ENCODE measurements around the gene RXRA.

Gene RXRA

DNA sequence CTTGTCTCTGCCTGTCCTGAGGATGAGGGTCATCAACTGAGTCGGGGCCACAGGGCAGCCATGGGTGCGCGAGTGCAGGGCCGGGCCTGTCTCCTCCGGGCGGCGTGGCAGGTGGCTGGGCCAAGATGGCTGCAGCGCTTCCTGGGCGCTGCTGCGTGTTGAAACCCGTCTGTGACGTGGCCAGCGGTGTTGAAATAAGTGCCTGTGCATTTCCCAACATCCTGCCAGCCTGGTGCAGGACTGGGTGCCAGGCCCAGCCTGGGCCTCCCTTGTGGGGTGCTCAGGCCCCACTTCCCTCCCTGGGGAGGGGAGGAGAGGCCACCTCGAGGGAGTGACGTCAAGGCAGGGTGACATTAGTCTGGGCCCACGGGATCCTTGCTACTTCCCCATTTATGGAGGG is 45.5 kb downstream of the RXRA start:
- no peak for DNase-seq

DNA sequence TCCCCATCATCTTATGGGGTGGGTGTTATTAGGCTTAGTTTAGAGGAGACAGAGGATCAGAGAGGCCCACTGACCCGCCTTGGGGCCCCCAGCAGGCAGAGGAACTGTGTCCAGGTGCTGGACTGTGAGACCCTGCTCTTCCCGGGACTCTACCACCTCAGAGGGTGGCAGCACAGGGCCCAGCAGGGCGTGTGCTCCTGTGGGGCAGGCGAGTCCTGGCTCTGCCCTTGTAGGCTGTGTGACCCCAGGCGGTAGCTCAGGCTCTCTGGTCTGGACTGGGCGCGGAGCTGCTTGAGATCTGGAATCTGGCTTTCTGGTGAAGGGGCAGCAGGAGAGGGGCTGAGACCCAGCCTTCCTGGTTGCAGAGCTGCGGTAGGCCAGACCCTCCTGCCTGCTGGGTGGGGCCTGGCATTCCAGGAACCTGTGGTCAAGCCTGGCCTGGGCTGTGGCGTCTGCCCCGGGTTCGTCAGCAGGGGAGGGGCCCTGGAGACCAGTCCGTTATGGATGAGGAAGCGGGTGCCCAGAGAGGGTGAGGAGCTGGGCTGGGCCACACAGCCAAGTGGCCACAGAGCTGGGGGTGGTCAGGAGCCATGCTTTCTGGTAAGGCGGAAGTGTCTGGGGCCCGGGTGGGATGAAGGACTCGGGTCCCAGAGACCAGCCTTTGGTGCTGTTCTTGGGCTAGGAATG is 46.5 kb downstream of the RXRA start:
- DNase-seq = no peak

DNA sequence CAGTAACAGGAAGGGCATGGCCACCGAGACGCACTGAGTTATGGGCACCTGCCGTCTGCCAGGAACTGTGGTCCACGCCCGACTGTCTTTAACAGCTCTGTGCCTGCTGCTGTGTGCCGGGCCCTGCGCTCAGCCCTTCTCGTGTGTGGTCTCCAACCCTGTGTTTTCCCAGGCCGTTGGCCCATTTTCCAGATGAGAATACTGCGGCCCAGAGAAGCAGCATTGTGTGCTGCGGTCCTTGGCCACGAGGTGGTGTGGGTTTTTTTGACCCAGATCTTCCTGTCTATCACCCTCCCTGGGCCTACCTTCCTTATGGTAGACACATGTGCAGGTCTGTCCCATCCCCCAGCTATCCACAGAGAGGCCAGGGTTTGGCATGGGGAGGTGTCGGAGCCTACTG is 47.0 kb downstream of the RXRA start:
- DNase-seq = no peak

DNA sequence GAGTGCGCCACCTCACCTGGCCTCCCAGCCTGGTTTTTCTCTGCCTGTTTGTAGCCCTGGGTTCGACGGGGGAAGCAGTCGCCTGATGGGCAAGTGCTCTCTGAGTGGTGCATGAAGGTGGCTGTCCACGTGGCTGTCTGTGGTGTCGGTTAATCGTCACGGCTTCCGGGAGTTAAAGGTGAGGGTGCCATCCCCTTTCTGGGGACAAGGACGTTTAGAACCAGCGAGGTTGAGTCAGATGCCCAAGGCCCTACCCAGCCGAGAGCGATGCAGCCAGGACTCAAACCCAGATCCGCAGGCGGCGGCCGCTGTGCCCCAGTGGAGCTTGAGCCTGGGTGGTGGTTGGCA is 47.7 kb downstream of the RXRA start:
- no peak for DNase-seq

DNA sequence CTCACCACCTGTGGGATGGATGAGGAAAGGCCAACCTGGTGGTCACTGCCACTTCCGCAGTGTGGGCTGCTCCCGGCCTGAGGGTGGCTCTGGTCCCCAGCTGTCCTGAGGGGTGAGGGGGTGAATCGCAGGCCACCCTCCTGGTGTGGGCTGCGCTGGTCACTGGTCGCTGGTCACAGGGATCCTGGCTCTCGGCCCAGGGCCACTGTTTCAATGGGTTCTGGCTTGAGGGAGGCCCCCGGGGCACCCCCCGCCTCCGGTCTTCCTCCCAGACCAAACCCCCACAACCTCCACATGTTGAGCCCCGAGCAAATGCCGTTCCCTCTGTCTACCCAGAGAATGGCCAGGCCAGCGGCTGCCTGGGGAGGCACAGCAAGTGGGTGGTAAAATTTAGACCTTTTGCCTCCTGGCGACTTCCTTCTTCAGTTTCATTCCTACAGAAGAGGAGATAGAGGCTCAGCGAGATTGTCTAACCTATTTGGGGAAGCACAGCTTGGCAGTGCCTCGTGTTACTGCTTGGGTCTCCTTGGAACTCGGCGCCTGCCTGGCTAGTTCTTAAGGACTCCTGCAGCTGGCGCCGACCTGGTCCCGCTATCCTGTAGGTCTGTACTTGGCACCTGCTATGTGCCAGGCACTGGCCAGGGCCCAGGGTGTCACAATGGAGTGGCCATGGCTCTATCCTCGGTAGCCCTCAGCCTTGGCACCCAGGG is 48.2 kb downstream of the RXRA start:
- DNase-seq = no peak

DNA sequence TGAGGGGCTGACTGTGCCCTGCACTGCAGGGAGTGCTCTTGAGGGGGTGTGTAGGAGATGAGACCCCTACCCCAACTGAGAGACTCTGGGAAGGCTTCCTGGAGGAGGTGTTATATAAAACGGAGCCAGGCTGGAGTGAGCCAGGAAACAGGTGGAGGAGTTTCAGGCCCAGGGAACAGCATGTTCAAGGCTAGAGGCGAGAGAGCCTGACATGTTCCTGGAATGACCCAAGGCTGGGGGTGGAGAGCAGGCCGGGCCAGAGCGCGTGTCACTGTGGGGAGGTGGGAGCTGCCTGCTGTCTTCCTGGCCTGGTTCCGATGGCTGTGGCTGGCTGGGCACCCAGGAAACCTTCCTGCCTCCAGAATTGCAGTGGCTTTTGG is 48.7 kb downstream of the RXRA start:
- no peak for DNase-seq

DNA sequence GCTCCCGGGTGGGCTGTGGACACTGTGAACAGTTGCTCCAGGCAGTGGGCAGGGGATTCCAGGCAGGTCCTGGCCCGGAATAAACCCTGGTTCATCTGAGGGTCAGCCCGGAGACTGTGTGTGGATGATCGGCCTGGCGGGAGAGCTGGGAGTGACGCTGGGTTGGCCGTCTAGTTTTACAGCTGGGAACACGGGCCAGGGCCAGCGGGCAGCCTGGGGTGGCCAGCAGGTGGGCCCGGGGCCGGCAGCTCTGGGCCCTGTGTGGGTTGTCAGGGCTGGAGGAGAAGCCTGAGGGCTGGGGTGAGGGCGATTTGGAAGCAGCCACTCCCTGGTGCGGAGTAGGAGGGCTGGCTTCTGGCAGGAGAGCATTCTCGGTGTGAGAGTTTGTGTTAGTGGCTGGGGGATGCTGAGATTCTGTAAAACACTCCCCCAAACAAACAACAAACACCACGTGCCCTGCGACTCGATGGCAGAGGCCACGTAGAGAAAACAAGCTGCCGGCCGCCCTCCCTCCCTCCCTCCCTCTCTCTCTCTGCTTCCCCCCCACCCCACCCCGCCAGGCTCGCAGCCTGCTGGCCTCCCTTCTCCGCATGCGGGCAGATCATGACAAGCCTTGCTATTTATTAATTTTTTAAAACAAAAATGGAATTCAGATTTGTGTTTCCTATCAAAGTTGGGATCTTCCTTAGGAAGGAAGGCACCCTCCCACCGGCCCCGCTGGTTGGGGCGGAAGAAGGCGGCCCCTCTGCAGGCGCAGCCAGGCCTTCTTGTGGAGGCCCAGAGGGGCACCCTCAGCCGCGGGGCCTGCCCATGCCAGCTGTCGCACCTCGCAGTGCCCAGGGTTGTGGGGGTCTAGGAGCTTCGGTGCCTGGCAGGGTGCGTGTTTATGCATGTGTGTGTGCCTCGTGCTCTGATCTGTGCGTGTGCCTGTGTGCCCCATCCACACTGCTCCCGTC is 49.5 kb downstream of the RXRA start:
- no peak for DNase-seq

DNA sequence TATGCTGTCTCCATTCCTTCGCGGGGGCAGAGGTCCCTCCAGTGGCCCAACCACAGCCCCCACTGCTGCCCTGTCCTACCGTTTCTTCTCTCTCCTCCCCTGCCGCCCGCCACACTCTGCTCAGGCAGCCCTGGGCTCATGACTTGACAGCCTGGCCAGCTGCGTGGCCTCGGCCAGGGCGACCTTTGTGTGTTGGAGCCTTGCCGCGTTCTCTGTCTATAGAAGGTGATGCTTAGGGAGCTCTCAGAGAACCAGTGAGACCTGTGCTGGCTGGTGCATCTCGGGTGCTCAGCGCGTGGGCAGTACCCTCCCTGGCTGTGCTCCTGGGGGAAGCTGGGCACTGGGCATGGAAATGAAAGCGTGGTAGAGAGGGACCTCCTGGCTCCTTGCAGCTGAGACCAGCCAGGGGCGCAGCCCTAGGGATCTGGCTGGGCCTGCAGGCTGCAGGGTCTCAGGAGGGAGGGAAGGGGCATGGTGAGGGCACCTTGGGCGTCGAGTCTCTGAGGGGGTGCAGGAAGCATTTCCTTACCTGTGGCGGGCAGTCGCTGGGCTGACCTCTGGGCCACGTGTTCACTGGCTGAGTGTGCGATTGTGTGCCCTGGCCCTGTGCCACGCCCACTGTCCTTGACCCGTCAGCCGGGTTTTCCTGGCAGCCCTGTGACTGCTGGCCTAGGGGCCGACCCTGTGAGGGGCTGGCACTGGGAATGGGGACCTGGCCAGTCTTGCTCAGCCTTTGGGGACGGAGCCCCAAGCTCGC is 50.3 kb downstream of the RXRA start:
- DNase-seq = no peak

DNA sequence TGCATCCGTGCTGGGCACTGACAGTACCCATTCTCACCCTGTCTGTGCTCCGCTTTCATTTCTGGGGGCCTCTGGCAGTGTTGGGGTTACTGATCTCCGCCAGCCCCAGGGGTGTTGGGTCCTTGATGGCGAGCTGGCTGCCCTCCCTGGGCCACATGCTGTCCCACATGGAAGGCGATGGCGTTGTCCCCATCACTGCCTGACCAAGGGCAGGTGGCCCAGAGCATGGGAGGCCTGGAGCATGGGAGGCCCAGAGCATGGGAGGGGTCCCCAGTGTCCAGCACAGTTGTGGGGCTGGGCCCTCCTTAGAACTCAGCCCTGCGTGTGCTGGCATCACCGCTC is 50.9 kb downstream of the RXRA start:
- no peak for DNase-seq

DNA sequence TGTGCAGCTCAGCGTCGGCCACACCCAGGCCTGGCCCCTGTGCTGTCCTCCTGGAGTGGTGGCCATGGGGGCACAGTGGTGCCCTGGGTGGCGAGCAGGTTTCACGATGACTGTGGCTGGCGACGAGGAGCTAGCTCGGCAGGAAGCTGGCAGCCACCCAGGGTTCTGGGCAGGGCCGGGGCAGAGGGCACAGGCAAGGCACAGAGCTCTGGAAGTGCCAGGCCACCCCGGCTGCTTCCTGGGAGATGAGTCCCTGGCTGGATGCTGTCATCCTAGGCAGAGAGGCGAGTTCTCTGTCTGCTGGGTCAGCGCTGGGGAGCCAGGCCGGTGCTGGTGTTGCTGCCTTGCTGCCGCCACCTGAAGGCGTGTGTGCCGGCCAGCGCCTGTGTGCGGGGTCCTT is 51.7 kb downstream of the RXRA start:
- DNase-seq = no peak

DNA sequence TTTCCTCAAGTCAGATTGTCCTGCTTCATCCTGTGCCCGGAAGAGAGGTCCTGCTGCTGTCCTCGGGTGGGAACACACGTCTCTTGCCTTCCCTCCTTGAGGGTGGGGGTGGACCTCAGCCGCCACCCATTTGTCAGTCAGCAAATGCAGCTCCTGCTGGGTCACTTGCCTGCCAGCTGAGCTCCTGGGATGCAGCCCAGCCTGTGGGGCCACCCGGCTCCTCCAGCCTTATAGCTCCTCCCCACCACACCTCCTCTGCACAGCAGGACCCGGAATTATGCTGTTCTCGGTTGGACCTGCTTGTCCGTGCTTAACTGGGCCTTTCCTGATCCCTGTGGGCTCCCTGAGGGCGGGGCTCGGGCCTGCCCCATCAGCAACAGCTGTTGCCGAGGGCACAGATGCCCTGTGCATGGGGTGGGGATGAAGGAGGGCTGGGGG is 52.7 kb downstream of the RXRA start:
- DNase-seq = no peak

DNA sequence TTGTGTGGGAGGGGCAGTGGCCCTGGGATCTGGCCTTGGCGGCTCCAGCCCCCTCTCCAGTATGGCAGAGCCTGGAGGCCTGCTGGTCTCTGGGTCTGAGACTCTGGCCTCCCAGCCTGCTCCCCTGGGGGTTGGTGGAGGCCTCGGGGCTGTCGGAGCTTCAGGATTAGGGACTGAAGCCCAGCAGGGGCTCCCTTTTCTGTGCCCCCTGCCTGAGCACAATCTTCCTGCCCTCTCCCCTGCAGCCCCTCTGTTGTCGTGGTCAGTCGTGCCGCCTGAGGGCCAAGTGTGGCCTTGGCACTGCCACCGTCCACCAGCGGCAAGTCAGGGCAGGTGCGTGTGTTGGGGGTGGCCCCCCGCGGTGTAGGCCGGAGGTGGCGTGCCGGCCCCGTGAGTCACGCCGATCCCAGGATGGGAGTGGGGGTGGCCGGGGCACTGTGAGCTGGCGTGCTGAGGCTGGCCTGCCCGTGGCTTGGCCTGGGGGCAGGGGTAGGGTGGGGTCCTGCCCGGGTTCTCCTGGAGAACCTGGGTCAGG is 53.6 kb downstream of the RXRA start:
- no peak for DNase-seq

DNA sequence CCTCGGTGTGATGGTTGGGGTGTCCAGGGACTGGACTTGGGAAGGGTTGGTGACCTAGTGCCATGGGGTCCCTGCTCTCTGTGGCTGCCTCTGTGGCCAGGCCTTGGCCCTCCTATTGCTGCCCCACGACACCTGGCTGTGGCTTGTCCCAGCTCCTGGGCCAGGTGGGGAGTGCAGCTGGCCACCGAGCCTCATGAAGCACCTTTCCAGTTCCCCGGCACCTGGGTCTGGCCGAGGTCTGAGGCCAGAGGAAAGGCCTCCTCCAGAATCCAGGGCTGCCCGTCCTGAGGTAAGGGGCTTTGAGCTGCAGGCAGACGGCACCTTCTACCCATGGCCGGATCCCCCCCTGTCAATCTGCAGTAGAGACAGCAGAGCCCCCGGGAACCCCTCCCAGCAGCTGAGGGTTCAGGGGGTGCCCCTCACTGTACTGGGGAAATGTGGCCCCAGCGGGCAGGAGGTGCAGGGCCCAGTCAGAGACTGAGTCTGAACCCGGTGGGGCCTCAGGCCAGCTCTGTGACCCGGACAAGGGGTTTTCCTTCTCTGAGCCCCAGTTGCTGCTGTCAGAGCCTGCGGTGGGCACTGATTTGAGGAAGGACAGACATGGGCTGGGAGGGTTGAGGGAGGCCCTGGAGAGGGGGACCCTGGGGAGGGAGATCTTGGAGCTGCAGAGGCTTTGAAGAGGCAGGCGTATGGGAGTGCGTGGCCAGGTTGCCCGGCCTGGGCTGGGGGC is 54.5 kb downstream of the RXRA start:
- no peak for DNase-seq

DNA sequence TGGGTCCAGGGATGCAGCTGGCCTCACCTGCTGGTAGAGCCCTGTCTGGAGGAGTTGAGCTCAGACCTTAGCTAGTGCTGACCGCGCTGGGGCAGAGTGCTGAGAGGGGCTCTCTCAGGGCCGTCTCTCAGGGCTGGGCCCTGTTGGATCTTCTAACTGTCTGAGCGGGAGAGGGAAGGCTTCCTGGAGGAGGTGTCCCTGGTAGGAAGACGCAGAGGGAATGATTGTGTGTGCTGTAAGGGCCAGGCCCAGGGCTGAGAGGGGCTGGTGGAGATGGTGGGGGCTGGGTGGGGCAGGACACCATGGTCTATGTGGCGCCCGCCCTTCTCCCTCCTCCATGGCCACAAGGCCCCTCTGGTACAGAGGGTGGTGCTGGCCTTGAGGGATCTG is 55.0 kb downstream of the RXRA start:
- DNase-seq = no peak

DNA sequence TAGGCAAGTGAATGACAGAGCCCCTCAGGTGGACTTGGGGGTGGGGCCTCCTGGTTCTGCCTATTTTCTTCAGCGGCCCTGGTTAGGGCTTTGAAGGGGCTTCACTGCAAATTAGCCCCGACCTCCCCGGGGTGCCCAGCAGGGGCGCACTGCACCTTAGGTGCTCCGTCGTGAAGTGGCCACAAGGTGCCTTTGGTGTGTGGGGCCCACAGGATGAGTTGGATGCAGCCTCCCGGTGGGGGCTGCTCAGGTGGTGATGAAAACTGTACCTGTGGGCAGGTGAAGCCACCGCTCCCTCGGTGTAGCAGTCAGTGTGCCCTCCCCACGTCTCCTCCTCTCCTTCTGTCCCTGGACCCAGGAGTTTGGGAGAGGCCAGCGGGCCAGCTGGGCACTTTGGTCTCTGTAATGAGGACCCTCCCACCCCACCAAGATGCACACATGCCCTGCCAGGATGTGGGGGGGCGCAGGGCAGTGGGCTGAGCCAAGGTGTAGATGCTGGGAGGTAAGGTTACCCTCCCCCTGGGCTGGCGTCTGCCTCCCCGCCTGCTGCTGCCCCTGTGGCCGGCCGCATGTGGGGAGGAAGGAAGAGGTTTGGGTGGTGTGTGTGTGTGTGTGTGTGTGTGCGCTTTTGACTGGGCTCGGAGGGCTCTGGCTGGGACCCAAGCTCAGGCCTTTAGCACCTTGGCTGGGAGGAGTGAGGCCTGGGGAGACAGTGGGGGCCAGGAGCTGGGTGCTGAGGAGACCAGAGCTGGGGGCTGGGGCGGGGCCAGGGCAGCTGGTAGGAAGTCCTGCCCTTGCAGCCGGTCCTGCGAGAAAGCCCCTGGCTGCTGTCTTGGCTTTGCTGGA is 55.6 kb downstream of the RXRA start:
- no peak for DNase-seq

DNA sequence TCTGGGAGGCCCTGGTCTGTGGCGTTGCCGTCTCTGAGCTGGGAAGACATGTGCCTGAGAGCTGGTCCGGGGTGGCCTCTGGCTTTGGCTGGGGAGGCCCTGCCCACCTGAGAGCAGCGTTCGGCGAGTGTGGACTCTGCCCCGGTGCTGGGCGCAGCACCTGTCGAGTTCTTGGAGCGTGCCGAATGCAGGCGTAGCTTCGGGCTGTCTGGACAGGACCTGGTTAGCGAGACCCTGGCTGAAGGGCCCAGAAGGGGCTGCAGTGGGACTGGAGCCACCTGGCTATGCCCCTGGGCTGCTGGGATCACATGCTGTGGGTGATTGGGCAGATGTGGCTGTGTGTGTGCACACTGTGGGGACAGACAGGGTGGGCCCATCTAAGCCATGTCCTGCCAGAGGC is 56.5 kb downstream of the RXRA start:
- no peak for DNase-seq

DNA sequence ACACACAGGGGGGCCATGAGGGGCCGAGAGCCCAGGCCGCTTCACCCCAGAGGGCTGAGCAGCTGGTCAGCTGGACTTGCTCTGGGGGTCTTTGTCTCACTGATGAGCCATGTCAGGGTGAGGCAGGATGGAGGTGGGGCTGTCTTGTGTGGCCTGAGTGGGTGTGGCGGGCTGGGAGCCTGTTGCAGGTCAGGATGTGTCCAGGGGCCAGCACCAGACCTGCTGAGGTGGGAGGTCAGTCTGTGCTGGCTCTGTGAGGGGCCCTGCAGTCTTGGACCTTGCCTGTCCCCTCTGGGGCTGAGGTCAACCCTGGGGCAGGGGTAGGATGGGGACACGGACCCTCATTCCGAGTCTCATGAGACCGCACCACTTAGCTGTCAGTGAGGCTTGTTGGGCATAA is 56.9 kb downstream of the RXRA start:
- no peak for DNase-seq

DNA sequence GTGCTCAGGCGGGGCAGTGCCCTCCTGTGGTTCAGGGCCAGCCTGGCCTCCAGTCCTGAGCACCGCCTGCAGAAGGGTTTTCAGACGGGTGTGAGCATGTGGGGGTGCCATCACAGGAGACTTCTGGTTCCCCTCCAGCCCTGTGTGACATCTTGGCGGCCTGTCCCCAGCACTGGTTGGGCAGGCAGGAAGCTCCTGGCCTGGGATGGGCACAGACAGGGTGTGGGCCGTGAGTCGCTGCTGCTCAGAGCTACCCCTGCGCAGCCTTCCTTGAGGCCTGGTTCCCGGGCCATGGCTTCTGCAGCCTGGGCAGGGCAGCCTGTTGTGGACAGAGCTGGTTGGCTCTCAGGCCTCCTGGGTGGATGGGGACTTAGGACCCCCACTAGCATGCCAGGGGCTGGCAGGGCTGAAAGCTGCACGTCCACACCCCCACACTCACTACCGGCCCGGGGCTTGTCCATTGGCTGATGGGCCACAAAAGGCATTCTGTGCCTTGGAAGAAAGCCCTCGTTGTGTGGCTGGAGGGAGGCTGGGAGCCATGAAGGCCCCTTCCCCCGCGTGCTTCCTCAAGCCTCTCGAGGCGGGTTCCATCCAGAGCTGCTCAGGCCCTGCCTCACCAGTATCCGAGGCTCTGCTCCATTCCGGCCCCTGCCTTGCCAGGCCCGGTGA is 58.7 kb downstream of the RXRA start:
- no peak for DNase-seq

DNA sequence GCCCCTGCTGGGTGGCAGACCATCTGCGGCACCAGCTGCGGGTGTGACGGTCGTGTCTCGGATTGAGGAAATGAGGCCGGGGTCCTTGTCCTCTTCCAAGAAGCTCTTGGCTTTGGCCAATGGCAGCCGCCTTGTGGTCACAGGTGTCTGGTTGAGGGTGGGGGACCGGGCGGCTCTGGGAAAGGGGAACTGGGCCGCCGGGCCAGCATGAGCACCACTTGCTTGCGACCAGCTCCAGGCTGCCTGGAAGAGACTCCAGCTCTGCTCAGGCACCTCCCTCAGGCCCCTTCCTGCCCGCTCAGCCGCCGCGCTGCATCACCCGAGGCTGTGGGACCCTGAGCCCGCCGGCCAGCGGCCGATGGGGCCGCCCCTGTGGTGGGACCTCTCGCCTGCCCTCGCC is 59.7 kb downstream of the RXRA start:
- DNase-seq = no peak

DNA sequence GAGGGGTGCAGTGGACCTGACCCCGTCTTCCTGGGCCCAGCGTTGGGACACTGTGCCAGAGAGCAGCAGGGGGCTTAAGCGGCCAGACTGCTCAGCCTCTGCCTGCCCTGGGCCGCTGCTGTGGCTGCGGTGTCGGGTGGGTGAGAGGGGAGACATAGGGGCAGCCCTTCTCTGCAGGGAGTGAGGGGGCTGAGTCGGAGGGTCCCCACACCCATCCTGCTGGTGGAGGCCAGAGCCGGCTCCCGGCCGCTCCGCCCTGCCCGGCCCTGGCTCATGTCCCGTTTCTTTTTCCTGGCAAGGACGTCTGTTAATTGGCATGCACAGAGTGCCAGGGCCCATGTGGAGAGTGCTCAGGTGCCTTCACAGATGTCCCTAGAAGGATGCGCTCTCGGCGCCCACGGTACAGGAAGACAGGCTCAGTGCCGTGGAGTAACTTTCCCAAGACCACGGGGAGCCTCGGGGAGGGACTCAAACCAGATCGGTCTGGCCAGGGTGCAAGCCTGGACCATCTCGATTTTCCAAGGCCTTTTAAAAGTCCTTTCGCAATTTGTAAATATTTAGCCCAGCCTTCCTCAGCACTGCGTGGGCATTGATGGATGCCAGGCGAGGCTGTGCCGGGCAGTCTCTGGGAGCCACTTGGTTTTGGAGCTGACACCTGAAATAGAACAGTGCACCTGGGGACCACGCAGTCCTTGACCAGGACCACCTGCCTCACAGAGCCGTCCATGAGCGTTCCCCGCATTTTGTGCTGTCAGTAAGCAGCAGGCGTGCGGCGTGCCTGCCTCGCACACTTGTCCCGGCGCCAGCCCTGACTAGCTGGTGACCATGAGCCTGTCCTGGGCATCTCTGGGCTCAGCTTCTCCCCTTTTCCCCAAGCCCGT is 60.9 kb downstream of the RXRA start:
- DNase-seq = no peak

Data from activated CD4-positive, alpha-beta T cell treated with anti-CD3 and anti-CD28 coated beads, Interleukin-2, amount 50 U/mL, for 4 hours (primary cell).